K562 treated with DMSO at 1 percent for 4 hours (cell line): ENCODE data around the gene REN. TPM values are rescaled to one million over a fixed set of nuclear protein-coding genes. Genes with fewer than 3 reads are reported as not detected.

ENCODE experiments used
- total RNA-seq: library from RNA; unstranded; fragments of 300-600 nt; gene quantifications from 2 replicates; pipeline ENCODE4 v1.2.3, GENCODE V29; 2022; ENCODE audit not compliant: insufficient read depth

Gene REN
- total RNA-seq = 0.80 TPM in 1 of 2 replicates, not detected in the other

DNA sequence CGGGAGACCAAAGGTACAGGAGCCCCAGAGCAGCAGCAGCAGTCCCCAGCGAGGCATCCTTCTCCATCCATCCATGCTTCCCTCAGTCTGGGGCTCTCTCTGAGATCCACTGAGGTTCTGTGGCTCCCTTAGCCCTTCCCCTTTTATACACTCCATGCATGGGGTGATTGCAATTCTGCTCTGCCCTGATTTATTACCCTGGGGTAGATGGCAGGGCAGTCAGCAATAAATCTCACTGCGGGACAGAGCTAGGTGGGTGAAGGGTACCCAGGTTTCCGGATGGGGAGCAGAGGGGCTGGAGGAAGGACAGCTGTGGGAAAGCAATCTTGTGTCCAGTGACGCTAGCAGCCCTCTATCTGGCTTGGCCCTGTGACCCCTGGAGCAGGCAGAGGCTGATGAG, at the start of gene REN:
Gene REN (minus strand): TSS at position 119 of the 400 bp plus-strand sequence. CDS start 44 bp downstream, at position 75.

DNA sequence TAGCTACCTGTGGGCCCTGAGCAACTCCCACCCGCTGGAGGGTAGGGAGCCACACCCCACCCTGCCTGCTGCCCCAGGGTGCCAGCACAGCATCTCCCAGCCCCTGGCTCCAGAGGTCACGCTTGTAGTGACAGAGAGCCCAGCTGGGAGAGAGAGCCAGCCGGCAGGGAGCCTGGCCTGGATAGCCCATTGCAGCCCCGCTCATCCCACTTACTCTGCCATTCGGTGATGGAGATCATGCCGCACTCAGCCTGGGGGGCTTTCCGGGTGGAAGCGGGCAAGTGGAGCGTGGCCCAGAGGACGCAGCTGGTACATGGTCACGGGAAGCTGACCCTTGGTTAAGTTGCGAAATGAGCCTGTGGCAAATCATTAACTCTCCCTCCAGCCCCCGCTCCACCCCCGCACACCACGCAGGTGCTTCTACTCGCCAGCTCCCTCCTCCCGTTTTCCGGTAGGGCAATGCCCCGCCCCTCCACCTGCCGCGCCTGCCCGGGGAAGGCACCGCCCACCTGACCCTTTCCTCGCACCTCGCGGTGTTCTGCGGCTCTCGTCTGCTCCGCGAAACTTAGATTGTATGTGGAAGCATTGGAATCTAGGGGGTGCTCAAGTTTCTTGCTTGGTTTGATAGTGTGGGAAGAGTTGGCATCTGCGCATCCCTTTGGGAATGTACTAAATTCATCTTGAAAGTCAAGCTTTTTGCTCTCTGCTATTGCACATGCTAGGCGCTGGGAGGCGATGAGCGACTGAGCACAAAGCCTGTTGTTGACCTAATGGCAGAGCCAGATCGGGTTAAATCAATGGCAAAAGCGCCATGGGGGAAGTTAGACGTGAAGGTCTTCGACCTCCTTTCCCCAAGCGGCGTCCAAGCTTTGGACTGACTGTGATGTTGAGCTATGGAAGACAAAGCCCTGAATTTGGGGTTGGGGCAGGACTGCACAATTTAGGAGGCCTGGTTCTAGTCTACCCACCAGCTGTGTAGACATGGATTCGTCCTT, 47.8 kb upstream of the REN start, which contains the start of gene GOLT1A:
Gene GOLT1A (minus strand): TSS at position 321 of the 995 bp plus-strand sequence. CDS start 82 bp downstream, at position 239.

DNA sequence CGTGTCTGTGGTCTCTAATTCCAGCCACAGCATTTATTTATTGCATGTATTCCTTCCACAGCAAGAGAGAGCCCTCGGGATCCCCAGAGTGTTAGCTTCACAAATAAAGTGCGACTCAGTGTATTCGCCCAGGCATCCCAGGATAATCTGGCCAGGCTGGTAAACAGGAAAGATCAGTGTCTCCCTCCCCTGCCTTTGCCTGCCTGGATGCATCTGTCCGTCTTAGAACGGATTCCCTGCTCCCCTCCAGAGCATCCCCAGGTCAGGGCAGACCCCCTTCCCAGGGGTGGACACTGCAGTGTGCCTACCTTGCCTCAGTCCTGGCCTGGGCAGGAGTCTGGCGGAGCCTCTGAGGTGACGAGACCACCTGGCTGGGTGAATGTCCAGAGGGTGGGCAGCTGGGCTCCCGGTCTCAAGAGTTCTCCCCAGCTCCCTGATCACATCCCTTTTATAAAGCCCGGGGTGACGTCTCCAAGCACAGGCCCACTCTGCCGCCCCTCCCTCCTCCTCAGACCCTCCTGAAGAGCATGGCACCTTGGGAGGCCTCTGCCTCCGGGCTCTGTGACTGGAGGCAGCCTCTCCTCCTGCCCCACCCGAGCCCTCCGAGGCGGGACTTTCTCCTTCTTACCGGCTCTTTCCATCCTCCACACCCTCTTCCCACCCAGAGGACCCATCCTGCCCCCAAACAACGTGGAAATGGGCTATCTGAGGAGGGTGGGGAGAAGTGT, 30.1 kb upstream of the REN start, which contains the start of gene KISS1:
Gene KISS1 (minus strand): TSS at position 424 of the 728 bp plus-strand sequence. CDS start 3,615 bp downstream, outside the sequence.

GRCh38 chr1:204151552-204152309, 14.4 kb downstream of the REN start, which contains the start of gene ETNK2:
TSS of gene ETNK2 (minus strand) at chr1:204152044. CDS start at chr1:204151852, 192 bp downstream.

Other genes starting within 250 kb of the REN start
- gene SOX13, start 93.2 kb downstream of the REN start, total RNA-seq = not detected in 2 replicates
- not detected in 2 replicates for gene ETNK2, start 14.3 kb downstream of the REN start, total RNA-seq
- gene KISS1, start 30.2 kb upstream of the REN start, total RNA-seq = not detected in 2 replicates
- gene GOLT1A, start 47.7 kb upstream of the REN start, total RNA-seq = not detected in 2 replicates
- 0.27 and 0.37 TPM in 2 replicates for gene PLEKHA6, start 193.6 kb upstream of the REN start, total RNA-seq
- gene PPP1R15B, start 245.5 kb upstream of the REN start, total RNA-seq = 27.0 and 36.1 TPM in 2 replicates